SK-N-MC (cell line): ENCODE measurements around the gene ALDOA.
A peak's percentile ranks its signal among the peaks of the same experiment; 100 is the strongest.

ENCODE experiments used
- DNase-seq: peaks from one replicate; pipeline ENCODE4 v3.0.0-alpha.2; 2011; ENCODE audit warnings: low read depth, low spot score
- H3K27ac ChIP-seq: fragments of 200-600 bp; sonication (generic); 2 replicates; pipeline ENCODE4 v1.5.1; 2016; ENCODE audit warnings: mixed run types
- H3K36me3 ChIP-seq: fragments of 200-600 bp; sonication (generic); 2 replicates; pipeline ENCODE4 v1.6.1; 2017; ENCODE audit warnings: antibody characterized with exemption, low read length, mixed read lengths; ENCODE audit not compliant: insufficient read depth
- H3K4me3 ChIP-seq: fragments of 200-600 bp; sonication (generic); 2 replicates; pipeline ENCODE4 v1.5.1; 2016
- H3K9ac ChIP-seq: fragments of 200-600 bp; sonication (generic); 2 replicates; pipeline ENCODE4 v1.8.0; 2017; ENCODE audit warnings: mixed run types, mixed read lengths; ENCODE audit not compliant: insufficient read length
- H3K9me3 ChIP-seq: fragments of 200-600 bp; sonication (generic); 2 replicates; pipeline ENCODE4 v1.6.1; 2017; ENCODE audit warnings: low read depth, mild to moderate bottlenecking, antibody characterized with exemption, low read length, moderate library complexity, mixed read lengths
- EZH2 ChIP-seq: fragments of 200-600 bp; sonication (generic); IDR thresholded peaks from one replicate; pipeline ENCODE4 v1.6.1; 2017; ENCODE audit warnings: antibody characterized with exemption
- FOXP2 ChIP-seq: optimal IDR thresholded peaks from 2 replicates; pipeline ENCODE3; 2011; ENCODE audit warnings: mild to moderate bottlenecking, moderate library complexity; ENCODE audit not compliant: insufficient read depth; ENCODE audit errors: extremely low read length, control extremely low read depth
- POLR2AphosphoS5 ChIP-seq: IDR thresholded peaks from 2 replicates; pipeline ENCODE4 v1.6.1; 2012; ENCODE audit warnings: mild to moderate bottlenecking, low read depth, low read length, borderline replicate concordance

ALDOA gene

GRCh38 chr16:30070490-30070889 lies 4.9 kb downstream of the ALDOA start:
- H3K27ac ChIP-seq, result 0 out of 2 replicates have a peak overlapping the region, but pooled peaks have one; percentile 54
- TF ChIP-seq FOXP2, result no peak
- no peak for TF ChIP-seq EZH2
- no peak for TF ChIP-seq POLR2AphosphoS5
- H3K9ac ChIP-seq, result no peak overlapping the region
- peaks cover 59% of the 10 kb centered on the region for H3K36me3 ChIP-seq
- DNase-seq, result no peak
- no peak overlapping the region for H3K4me3 ChIP-seq
- H3K9me3 ChIP-seq, result no peaks in the 10 kb centered on the region

GRCh38 chr16:30075503-30076275 lies 10.1 kb downstream of the ALDOA start, which contains the start of gene PPP4C:
Gene PPP4C, plus strand, starts transcription at chr16:30075994. Its CDS starts 384 bp downstream, at chr16:30076378.
- peaks cover 47% of the 10 kb centered on the region for H3K36me3 ChIP-seq
- no peaks in the 10 kb centered on the region for H3K9me3 ChIP-seq
- peak; percentile 37 for DNase-seq
- peak within 1 kb of the TSS; percentile 91 for H3K27ac ChIP-seq
- H3K4me3 ChIP-seq, result peak within 1 kb of the TSS; percentile 79
- peak within 1 kb of the TSS; percentile 91 for H3K9ac ChIP-seq
- no peak for TF ChIP-seq FOXP2
- no peak for TF ChIP-seq EZH2
- peak; percentile 99 for TF ChIP-seq POLR2AphosphoS5

GRCh38 chr16:30076276-30076791 lies 10.8 kb downstream of the ALDOA start:
- H3K9me3 ChIP-seq, result no peaks in the 10 kb centered on the region
- DNase-seq, result no peak
- no peak for TF ChIP-seq POLR2AphosphoS5
- TF ChIP-seq FOXP2, result no peak
- no peak for TF ChIP-seq EZH2
- H3K36me3 ChIP-seq, result peaks cover 47% of the 10 kb centered on the region
- H3K4me3 ChIP-seq, result peak overlapping the region; percentile 79
- no peak overlapping the region; the same call in none of the 2 replicates for H3K27ac ChIP-seq
- H3K9ac ChIP-seq, result peak overlapping the region; percentile 91

- no peaks in the 10 kb centered on the region for H3K9me3 ChIP-seq
- no peak overlapping the region for H3K9ac ChIP-seq
- no peak overlapping the region for H3K27ac ChIP-seq
- H3K4me3 ChIP-seq, result peak overlapping the region; percentile 79; the same call in 1 of the 2 replicates
- TF ChIP-seq FOXP2 (no peak), POLR2AphosphoS5 (no peak), EZH2 (no peak)
- peaks cover 45% of the 10 kb centered on the region for H3K36me3 ChIP-seq
- no peak for DNase-seq
These were observed 12.1 kb downstream of the ALDOA start for GRCh38 chr16:30077656-30078055.

GRCh38 chr16:30078744-30079143 lies 13.2 kb downstream of the ALDOA start:
- no peaks in the 10 kb centered on the region for H3K9me3 ChIP-seq
- H3K36me3 ChIP-seq, result peaks cover 56% of the 10 kb centered on the region
- TF ChIP-seq POLR2AphosphoS5 (no peak), EZH2 (no peak), FOXP2 (no peak)
- H3K4me3 ChIP-seq, result no peak overlapping the region
- H3K9ac ChIP-seq, result no peak overlapping the region
- no peak for DNase-seq
- H3K27ac ChIP-seq, result no peak overlapping the region

- no peaks in the 10 kb centered on the region for H3K9me3 ChIP-seq
- no peak overlapping the region for H3K4me3 ChIP-seq
- peaks cover 63% of the 10 kb centered on the region for H3K36me3 ChIP-seq
- H3K27ac ChIP-seq, result no peak overlapping the region
- H3K9ac ChIP-seq, result no peak overlapping the region
- no peak for DNase-seq
- TF ChIP-seq FOXP2, result no peak
- no peak for TF ChIP-seq POLR2AphosphoS5
- no peak for TF ChIP-seq EZH2
These were observed 13.9 kb downstream of the ALDOA start for GRCh38 chr16:30079480-30079879.

- DNase-seq, result no peak
- Histone ChIP-seq H3K9ac (no peak overlapping the region), H3K4me3 (no peak overlapping the region), H3K9me3 (no peaks in the 10 kb centered on the region), H3K27ac (no peak overlapping the region), H3K36me3 (peaks cover 70% of the 10 kb centered on the region)
- no peak for TF ChIP-seq POLR2AphosphoS5
- no peak for TF ChIP-seq EZH2
- TF ChIP-seq FOXP2, result no peak
These were observed 17.1 kb downstream of the ALDOA start for GRCh38 chr16:30082545-30083090.

GRCh38 chr16:30083216-30084055 lies 17.9 kb downstream of the ALDOA start:
- Histone ChIP-seq H3K36me3 (peaks cover 62% of the 10 kb centered on the region), H3K4me3 (no peak overlapping the region), H3K9ac (no peak overlapping the region), H3K9me3 (no peaks in the 10 kb centered on the region), H3K27ac (no peak overlapping the region)
- TF ChIP-seq EZH2, result no peak
- no peak for TF ChIP-seq POLR2AphosphoS5
- no peak for TF ChIP-seq FOXP2
- no peak for DNase-seq
